ENCODE measurements around the gene IFT122.

- TF ChIP-seq EP300 (IDR thresholded peaks at IDR 0.05), result no peak
- TF ChIP-seq POLR2A (IDR thresholded peaks at IDR 0.05), result no peak
- TF ChIP-seq CTCF (IDR thresholded peaks at IDR 0.05), result no peak
Measured at GRCh38 chr3:129486664-129487035, 46.6 kb downstream of the IFT122 start.

Data from upper lobe of left lung (tissue), 4 donors.